Activated CD4-positive, CD25-positive, alpha-beta regulatory T cell treated with anti-CD3 and anti-CD28 coated beads, Interleukin-2, amount 50 U/mL, for 16 hours (primary cell): ENCODE data around the gene WASL.
"Not testable (repeated sequence)": the region's sequence is repeated elsewhere in the genome, so short reads cannot be mapped to it uniquely, and the experiment has no call there.

Experiments used
- DNase-seq: peaks from one replicate; pipeline ENCODE4 v3.0.0-alpha.2; 2020; ENCODE audit warnings: low read depth, low spot score

WASL gene

DNA sequence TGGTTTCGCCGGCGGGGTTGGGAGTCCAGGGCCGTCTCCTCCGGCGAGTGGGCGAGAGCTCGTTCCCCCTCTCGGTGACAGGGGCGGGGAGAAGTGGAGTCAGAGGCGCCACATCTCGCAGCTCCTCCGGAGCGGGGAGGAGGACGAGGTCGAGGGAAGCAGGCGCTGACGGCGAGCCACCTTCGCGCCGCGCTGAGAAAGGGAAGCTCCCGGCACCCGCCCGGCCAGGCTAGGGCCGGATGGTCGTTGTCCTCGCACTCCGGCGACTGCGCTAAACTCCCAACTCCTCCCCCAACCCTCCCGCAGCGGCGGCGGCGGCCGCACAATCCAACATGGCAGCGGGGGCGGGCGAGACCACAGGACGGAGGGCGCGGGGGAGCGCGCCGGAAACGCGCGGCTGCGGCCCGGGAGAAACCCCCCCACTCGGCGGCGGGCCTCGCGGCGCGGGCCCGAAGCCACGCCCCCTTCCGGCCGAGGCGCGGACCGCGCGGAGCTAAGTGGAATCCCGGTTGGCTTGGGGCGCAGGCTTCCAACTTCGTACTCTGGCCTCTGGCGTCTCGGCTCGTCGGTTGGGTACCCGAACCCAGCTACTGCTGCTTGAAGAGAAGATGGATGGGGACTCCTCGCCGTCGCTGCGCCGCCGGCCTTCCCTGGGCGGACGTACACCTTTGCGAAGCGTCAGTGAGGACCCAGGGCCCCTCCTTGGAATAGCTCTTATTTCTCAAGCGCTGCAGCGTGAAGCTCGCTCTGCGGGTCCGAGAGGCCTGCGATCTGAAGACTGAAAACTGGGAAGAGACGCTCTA lies at the start of gene WASL:
Gene WASL (minus strand): TSS at position 270 of the 803 bp plus-strand sequence. CDS start 269 bp downstream, at position 1.
- DNase-seq: peak; percentile 74

DNA sequence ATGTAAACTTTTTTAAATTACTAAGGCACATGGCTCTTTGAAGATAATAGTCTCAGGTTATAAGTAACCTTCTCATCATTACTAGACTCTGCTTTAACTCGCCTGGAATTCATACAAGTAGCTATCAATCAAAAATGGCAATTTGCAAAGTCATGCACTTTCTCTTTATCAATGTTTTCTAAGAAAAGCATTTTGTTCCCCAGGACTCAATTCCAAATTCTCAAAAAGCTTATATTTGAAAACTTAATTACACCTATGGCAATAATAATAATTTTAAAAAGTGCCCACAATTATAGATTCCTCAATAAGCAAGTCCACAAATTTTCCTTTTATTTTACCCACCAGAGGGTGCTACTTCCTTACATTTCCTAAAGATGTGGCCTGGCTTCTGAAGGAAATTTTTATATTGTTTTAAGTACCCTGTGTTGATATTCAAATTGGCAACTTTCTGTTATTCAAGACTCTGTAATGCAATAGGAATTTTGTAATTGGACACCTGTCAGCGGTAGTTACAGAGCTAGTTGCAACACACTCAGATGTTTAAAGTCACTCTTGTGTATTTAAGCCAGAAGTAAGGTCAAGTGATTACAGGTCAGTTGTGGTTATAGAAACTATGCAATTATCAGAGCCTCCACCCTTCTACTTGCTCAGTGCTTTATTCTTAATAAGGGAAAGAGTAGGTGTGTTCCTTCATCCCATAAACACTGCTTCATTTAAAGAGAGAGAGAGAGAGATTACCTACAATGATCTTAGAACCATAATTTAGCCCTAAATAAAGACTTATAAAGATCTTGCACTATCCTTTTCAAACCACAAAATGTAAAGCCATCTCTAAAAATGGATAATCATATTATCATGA lies 49.1 kb upstream of the WASL start:
- no peak for DNase-seq

DNA sequence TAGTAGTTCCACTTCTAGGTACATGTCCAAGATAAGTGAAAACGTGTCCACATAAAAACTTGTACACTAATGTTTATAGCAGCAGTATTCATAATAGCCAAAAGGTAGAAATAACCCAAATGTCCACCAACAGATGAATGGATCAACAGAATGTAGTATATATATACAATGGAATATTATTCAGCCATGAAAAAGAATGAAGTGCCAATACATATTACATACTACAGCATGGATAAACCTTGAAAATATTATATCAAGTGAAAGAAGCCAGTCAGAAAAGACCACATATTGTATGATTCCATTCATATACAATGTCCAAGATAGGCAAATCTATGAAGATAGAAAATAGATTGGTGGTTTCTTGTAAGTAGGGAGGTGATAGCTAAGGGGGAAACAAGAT lies 47.8 kb upstream of the WASL start:
- no peak for DNase-seq

DNA sequence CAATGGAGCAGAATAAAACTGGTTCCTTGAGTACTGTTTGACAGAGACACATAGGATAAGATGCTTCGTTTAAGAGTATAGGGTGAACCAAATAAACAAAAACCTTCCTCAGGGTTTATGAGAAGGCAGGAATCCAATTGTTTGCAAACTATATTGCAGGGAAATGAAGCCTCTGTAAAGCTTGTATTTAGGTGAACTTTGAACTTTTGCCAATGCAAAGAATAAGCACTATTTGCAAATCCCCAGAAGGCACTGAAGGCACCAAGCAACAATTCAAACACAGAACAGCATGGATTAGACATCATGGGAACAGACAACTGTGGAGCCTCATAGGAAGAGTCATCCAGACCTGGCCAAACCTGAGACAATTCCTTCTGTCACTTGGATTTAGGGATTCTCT lies 47.1 kb upstream of the WASL start:
- no peak for DNase-seq

DNA sequence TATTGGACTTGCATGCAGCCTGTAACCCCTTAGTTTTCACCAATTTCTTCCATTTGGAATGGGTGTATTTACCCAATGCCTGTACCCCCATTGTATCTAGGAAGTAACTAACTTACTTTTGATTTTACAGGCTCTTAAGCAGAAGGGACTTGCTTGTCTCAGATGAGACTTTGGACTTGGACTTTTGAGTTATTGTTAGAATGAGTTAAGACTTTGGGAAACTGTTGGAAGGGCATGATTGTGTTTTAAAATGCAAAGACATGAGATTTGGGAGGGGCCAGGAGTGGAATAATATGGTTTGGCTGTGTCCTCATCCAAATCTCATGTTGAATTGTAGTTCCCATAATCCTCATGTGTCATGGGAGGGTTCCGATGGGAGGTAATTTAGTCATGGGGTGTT lies 46.3 kb upstream of the WASL start:
- DNase-seq: not testable (repeated sequence)

DNA sequence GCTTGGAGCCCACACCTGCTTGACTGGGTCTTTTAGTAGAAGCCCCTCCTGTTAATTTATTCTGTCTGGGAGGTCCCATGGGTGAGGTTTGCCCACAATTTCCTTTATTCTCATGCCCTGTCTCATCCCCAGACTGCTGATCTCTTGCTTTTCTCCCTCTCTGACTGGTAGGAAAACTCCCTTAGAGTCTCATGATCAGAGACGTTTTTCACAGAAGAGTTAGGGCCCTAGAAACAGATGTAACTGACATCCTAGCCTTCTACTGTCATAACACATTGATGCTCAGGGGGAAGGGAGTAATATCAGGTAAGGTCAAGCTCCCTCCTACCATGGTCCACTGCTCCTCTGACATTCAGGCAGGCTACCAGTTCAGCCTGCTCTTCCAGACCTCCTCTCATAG lies 43.7 kb upstream of the WASL start:
- DNase-seq: no peak

DNA sequence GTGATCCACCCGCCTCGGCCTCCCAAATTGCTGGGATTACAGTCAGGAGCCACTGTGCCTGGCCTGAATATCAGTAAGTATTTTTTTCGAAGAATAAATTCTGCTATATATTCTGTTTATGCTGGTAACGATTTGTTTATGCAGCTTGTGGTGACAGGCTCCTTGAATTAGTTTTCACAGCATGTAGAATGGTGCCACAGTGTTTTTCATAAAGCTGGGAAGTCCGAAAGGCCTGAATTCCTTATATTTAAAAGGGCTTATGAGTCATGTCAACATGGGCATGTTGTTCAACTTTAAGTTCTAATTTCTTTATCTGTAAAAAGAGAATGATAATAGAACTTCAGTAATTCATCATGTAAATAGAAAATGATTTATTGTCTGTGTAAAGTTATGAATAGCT lies 42.2 kb upstream of the WASL start:
- no peak for DNase-seq

DNA sequence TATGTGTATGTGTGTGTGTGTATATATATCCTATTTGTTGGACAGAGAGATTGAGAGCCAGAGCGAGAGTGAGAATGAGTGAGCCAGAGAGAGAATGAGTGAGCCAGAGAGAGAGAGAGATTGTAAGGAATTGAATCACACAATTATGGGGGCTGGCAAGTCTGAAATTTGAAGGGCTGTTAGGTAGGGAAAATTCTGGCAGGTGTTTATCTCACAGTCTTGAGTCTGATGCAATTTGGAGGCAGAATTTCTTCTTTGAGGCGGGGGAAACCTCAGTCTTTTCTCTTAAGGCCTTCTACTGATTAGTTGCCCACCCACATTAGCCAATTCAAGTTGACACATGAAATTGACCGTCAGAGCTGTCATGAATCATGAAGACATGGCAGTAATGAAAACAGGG lies 41.0 kb upstream of the WASL start:
- DNase-seq: no peak

DNA sequence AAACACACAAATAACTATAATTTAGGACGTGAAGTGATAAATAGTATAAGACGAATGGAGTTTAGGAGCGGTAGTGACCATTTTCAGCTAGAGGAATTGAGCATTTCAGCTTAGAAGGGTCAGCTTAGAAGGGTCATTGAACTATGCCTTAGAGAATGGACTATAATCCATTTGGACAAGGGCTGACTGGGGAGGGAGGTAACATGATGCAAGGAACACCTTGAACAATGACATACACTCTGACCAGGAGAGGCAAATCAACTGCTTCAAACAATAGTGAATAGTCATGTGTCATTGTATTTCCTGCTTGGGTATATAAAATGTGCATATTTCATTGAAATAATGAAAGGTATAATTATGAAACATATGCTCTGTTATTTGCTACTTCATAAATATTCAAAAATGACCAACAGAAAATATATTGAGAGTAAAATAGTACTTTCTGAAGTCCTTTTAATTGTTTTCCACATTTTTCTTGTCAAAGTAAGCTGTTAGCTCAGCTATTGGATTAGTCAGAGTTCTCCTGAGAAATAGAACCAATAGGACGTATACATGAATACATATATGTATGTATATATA lies 40.5 kb upstream of the WASL start:
- DNase-seq: no peak

DNA sequence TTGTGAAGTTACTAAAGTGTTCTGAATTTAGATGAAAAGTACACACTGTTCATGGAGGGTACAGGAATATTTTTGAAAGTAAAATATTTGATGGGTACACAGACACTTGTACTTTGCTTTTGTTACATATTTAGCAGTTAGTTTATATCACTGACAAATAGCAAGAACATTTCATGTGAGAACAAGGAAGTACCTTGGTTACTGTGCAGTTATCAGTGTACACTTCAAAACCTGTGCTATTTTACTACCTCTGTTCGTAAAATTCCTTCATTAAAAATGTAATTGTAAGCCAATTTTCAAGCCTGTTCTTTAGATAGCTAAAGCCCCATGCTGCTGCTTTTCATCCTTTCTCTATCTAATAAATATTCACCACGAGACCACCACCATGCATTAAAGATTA lies 39.8 kb upstream of the WASL start:
- DNase-seq: no peak

DNA sequence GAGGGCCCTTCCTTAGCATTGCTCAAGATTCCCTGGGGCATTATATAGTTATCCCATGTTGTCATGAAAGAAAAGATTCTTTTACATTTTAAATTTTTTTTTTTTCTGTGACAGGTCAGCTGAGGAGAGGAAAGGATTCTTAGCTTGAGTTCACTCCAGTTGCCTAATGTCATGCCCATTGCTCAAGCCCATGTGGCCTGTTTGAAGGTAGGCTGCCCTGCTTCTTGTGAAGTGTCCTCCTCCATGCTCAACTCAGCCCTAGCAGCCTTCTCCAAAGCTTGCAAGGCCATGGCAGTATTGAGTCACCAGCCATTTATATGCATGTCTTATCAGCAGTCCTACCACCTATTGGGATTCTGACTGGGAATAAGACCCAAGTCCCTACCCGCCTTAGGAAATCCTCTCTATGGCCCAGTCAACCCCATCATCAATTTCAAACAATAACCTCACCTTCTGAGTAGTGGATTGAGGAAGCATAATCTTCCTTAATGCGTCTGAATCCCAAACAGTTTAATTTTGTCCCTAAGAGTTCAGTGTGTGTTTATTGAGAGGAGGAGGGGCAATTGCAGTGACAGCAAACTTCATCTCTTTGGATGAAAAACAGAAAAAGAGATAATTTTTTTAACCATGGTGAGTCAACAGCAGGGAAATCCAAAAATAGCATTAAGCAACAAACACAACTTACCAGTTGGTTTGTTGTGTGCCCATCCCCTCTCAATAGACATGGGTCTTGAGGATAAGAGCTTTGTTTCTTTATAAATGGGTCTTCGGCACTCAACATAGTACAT lies 38.6 kb upstream of the WASL start:
- no peak for DNase-seq

DNA sequence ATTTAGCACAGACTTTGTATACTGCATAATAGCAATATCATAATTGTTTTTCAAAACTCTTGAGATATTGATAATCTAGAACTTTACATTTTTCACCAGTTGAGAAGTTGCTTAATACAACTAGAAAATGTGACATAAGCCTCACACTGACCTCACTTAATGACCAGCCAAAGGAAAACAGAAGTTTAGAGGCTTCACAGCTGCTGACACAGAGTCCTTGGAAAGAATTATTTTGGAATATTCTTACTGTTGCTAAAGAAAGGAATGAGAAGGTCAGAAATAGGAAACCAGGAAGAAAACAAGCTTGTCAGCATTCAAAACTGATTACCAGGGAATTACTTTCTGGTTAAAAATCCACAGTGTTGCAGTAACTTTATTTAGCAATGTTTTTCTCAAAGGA lies 35.5 kb upstream of the WASL start:
- no peak for DNase-seq

DNA sequence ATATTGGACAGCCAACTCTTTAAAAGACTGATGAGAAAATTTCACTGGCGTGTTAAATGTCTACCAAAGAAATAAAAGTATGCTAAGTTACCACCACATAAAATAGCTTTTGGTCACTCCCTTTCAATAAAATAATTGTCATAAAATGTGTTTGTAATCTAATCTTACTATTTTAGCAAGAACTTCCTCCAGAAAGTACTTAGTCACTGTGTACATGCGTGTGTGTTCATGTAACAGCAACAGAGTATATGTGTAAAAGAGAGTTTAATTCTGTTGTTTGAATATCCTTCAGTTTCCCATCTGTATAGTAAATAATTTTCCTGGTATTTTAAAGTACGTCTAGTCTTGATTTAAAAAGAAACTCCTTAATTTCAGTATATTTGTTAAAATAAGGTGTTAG lies 35.0 kb upstream of the WASL start:
- DNase-seq: no peak

DNA sequence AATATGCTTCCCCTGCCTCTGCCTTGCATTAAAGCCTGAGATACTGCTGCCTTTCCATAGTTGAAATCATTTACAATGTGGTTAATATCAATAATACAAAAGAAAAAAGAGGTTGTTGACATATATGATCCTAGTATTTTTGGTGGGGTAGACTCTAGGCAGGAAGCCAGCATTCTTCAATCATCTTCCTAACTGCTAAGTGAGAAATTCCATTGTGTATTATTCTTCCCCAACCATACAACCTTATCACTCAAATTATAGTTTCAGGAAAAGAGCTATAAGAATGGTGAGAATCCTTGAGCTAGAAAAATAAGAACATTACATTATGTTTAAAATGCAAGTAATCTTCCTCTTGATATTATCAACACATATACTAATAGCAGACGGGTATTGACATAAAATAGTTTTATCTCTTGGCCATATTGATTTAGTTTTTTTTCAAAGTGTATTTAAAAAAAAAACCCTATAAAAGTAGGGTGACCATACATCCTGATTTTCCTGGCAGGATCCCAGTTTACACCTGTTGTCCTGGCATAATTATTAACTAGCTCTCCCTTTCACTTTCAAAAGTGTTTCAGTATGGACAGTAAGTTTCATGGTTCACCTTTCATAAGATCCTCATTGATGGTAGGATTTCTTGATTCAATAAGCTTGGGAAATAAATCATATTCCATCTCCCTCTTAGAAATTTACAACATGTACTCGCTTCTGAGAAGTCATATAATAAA lies 33.4 kb upstream of the WASL start:
- DNase-seq: no peak

DNA sequence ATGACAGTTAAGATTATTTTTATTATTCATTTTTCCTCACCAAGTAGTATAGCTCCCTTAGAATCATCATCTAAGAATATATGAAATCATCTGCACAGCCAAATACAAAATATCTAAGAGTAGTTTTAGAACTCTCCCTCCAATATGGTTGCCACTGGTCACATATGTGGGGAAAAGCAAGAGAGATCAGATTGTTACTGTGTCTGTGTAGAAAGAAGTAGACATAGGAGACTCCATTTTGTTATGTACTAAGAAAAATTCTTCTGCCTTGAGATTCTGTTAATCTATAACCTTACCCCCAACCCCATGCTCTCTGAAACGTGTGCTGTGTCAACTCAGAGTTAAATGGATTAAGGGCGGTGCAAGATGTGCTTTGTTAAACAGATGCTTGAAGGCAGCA lies 31.7 kb upstream of the WASL start:
- not testable (repeated sequence) for DNase-seq

DNA sequence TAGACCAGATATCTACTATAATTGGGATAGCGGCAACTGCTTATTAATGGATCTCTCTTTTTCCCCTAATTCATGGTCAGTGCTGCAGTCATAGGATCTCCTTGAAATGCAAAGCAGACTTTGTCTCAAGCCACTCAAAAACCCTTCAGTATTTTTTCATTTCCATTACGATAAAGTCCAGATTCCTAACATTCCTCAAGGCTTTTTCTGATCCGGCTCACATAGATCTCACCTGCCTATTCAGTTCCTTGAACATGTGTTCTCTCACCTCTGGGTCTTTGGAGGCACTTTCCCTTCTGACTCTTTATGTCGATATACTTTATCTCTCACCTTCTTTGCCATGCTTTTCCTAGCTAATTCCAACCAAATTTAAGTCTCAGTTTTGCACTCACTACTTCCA lies 25.7 kb upstream of the WASL start:
- DNase-seq: no peak

DNA sequence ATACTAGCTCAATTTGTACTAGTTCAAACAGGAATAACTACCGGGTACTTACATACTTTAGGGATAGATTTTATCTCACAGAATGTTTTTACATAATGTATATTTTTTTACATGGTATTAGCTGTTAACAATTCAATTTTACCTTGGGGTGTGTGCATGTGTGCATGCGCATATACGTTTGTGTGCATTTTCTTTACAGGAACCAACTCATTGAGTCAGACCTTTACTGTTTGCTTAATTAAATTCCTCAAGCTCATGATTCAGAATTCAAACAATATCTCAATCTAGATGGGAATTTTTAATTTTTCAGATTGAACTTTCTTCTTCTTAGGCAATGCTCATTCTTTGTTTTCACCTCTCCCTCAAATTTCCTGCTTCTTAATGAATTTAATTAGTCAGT lies 24.7 kb upstream of the WASL start:
- no peak for DNase-seq

DNA sequence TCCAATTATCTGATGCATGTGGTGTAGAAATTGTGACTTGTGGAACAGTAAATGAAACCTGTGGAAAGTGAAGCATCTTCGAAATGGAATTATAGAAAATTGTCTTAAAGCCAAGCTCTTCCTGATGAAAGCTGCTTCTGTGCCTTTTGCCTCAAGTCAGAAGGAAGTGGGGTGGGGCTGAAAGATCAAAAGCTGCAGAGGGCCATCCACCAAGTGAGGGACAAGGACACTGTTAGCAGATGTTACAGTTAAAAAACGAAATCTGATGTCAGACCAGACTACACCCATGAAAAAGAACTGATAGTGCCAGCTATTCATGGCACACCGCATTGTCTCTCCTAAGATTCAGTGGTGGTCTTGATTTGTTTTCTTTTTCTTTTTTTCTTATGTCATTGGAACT lies 23.8 kb upstream of the WASL start:
- no peak for DNase-seq

DNA sequence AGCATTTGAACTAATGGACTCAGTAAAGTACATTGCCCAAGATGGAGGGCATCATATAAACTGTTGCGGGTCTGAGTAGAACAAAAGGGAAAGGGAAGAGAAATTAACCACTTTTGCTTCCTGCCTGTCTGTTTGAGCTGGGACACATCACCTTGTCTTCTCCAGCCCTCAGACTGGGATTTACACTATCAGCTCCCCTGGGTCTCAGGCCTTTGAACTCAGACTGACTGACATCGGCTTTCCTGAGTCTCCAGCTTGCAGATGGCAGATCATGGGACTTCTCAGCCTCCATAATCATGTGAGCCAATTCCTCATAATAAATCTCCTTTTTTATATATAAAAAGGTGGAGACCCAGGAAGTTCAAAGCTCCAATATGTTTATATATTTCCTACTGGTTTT lies 23.0 kb upstream of the WASL start:
- no peak for DNase-seq

DNA sequence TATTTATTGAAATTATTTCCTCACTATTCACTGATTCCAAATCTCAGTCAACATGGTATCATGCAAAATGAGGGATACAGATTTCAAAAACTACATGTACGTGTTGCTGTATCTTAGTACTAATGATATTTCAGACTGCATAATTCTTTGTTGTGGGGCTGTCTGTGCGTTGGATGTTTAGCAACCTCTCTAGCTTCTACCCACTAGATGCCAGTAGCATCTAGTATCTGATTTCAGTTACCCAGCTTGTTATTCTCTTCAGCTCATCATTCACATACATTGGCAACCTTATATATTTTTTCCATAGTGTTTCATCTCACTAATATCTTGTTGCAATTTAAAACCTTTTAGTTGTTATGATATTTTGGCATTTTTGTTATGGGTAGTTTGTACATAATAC lies 22.5 kb upstream of the WASL start:
- no peak for DNase-seq

DNA sequence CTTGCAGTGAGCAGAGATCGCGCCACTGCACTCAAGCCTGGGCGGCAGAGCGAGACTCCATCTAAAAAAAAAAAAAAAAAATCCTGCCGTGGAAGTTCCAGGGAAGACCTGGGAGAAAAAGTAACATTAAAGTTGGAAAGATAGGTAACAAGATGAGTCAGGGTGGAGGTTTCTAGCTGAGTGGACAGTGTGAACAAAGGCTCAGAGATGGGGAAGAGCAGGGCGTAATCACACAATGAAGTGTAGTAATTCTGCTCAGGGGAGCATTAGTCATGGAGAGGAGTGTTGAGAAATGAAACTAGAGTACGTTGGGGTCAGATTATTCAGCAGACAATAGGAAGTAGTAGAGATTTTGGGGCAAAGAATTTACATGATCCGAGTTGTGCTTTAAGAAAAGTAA lies 21.6 kb upstream of the WASL start:
- DNase-seq: no peak
